Astrocyte (in vitro differentiated cells and primary cell): Measurements from ENCODE around the gene COPZ2.

ENCODE experiments used
- EZH2 ChIP-seq: IDR thresholded peaks from 2 replicates; pipeline ENCODE4 v1.6.1; 2012; ENCODE audit warnings: mild to moderate bottlenecking, low read length, inconsistent platforms; ENCODE audit not compliant: insufficient read depth
- TF ChIP-seq, protein P1 (sequence below): IDR thresholded peaks from 2 replicates; pipeline ENCODE4 v1.5.1; 2011; ENCODE audit warnings: low read depth, mild to moderate bottlenecking, inconsistent platforms, low read length, moderate library complexity; ENCODE audit not compliant: insufficient read depth

DNA sequence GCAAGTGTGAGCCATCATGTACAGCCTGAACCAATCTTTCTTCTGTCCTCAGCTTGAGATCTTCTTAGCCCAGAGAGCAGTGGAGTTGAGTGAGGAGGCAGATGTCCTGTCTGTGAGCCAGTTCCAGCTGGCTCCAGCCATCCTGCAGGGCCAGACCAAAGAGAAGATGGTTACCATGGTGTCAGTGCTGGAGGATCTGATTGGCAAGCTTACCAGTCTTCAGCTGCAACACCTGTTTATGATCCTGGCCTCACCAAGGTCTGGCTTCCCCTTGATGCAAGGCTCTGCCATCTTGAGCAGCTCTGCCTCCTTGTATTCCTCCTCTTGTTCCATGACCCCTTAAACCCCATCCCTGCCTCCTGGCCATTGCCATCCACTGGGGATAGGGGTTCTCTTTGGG is 57.1 kb downstream of the COPZ2 start:
- TF ChIP-seq, protein P1, sequence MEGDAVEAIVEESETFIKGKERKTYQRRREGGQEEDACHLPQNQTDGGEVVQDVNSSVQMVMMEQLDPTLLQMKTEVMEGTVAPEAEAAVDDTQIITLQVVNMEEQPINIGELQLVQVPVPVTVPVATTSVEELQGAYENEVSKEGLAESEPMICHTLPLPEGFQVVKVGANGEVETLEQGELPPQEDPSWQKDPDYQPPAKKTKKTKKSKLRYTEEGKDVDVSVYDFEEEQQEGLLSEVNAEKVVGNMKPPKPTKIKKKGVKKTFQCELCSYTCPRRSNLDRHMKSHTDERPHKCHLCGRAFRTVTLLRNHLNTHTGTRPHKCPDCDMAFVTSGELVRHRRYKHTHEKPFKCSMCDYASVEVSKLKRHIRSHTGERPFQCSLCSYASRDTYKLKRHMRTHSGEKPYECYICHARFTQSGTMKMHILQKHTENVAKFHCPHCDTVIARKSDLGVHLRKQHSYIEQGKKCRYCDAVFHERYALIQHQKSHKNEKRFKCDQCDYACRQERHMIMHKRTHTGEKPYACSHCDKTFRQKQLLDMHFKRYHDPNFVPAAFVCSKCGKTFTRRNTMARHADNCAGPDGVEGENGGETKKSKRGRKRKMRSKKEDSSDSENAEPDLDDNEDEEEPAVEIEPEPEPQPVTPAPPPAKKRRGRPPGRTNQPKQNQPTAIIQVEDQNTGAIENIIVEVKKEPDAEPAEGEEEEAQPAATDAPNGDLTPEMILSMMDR = no peak
- no peak for TF ChIP-seq EZH2
